HUES6 (cell line): ENCODE data around the gene EPS15.
"Not testable (repeated sequence)": the region's sequence is repeated elsewhere in the genome, so short reads cannot be mapped to it uniquely, and the experiment has no call there.

Source experiments
- H3K27ac ChIP-seq: 2 replicates; pipeline ENCODE4 v1.7.0; 2013; ENCODE audit warnings: low read depth, mild to moderate bottlenecking, low read length, inconsistent platforms
- H3K27me3 ChIP-seq: 2 replicates; pipeline ENCODE4 v1.6.1; 2013; ENCODE audit warnings: low read length; ENCODE audit not compliant: control insufficient read depth, insufficient read depth
- H3K36me3 ChIP-seq: 2 replicates; pipeline ENCODE4 v1.6.1; 2013; ENCODE audit warnings: low read length; ENCODE audit not compliant: control insufficient read depth, insufficient read depth
- H3K4me1 ChIP-seq: 2 replicates; pipeline ENCODE4 v1.6.1; 2013; ENCODE audit warnings: low read length; ENCODE audit not compliant: control insufficient read depth, insufficient read depth
- H3K4me3 ChIP-seq: 2 replicates; pipeline ENCODE4 v1.5.1; 2013; ENCODE audit warnings: low read depth, low read length
- H3K9ac ChIP-seq: one replicate; pipeline ENCODE4 v1.6.1; 2013; ENCODE audit warnings: mild to moderate bottlenecking, low read length
- H3K9me3 ChIP-seq: 2 replicates; pipeline ENCODE4 v1.6.1; 2013; ENCODE audit warnings: low read depth, low read length; ENCODE audit not compliant: control insufficient read depth, insufficient read depth

Gene EPS15

DNA sequence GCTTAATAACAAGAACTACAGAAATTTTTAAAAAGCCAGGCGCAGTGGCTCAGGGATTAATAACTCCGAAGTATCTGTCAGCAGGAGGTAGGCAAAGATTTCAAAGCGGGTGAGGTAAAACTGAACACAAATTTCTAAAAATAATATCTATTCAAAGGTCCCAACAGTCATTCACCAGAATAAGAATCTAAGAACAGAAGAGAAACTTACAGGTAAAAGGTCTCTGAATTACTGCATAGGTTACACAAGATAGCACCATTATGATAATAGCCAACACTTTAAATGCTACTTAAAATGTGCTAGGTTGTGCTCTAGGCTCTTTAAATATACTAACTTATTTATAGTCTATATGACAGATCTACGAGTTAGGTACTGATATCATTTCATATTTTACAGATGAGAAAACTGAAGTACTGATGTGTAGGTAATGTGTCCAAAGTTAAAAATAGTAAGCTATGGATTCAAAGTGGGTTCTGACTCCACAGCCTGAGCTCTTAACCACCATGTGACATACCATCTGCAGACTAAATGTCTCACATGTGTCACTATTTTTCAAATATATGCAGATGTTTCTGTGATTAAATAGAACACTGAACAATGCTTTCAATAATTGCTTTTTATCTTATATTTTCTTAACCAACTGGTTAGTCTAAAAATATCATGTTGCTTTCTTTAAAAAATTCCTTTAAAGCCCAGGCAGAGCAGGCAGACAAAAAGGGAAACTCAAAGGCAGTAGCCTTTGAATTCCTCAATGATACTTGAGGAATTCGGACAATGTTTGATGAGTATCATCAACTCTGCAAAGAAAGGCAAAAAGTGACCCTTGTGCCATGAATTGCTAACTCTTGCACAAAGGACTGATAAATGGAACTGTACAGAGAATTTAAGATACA, 108.3 kb downstream of the EPS15 start:
- H3K27me3 ChIP-seq: no peaks in the 10 kb centered on the region
- H3K9ac ChIP-seq: no peak overlapping the region
- H3K4me3 ChIP-seq: no peak overlapping the region
- no peaks in the 10 kb centered on the region for H3K4me1 ChIP-seq
- H3K27ac ChIP-seq: no peak overlapping the region
- H3K9me3 ChIP-seq: no peaks in the 10 kb centered on the region
- peaks cover 36% of the 10 kb centered on the region for H3K36me3 ChIP-seq

DNA sequence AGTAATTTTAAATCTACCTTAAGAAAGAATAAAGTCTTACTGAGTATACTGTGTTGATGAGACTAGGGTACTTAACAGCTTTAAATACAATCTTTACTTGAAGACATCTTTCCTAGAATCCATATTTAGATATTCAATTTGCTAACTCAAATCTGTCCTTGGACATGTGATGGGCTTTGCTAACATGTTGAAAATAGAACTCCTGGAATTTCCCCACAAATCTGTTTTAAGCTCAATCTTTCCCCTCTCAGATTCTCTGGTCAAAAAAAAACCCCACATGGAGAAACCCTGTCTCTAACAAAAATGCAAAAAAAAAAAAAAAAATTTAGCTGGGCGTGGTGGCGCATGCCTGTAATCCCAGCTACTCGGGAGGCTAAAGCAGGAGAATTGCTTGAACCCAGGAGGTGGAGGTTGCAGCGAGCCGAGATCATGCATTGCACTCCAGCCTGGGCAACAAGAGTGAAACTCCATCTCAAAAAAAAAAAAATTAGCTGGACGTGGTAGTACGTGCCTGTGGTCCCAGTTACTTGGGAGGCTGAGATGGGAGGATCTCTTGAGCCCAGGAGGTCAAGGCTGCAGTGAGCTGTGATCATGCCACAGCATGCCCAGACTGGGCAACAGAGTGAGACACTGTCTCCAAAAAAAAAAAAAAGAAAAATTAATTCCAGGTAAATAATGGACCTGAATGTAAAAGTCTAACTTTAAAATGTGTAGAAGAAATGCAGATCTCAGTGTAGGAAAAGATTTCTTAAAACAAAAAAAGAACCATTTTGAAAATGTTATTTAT, 109.1 kb downstream of the EPS15 start:
- not testable (repeated sequence) for H3K4me1 ChIP-seq, H3K27me3 ChIP-seq, H3K9me3 ChIP-seq, H3K9ac ChIP-seq, H3K4me3 ChIP-seq, H3K27ac ChIP-seq
- peaks cover 43% of the 10 kb centered on the region for H3K36me3 ChIP-seq

DNA sequence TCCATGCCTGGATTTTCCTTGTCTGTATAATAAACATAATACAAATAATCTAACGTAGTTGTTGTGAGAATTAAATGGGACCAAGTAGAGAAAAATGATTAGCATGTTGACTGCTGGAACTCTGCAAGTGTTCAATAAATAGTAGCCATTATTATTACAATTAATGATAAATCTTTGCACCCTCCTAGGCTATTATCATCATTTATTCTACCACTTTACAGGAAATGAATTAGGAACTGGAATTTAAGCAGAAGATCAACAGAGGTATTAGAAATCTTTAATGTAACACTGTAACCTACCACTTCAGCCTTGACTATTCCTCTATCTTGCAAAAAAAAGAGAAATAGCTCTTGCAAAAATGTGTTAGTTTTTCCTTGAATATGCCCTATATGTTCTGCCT, 126.8 kb downstream of the EPS15 start:
- Histone ChIP-seq H3K9me3 (no peaks in the 10 kb centered on the region), H3K9ac (no peak overlapping the region), H3K4me3 (no peak overlapping the region), H3K27me3 (no peaks in the 10 kb centered on the region), H3K36me3 (peaks cover 13% of the 10 kb centered on the region), H3K4me1 (no peaks in the 10 kb centered on the region), H3K27ac (no peak overlapping the region)

DNA sequence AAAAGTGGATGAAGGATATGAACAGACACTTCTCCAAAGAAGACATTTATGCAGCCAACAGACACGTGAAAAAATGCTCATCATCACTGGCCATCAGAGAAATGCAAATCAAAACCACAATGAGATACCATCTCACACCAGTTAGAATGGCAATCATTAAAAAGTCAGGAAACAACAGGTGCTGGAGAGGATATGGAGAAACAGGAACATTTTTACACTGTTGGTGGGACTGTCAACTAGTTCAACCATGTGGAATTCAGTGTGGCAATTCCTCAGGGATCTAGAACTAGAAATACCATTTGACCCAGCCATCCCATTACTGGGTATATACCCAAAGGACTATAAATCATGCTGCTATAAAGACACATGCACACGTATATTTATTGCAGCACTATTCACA, 128.4 kb downstream of the EPS15 start:
- not testable (repeated sequence) for H3K27me3 ChIP-seq, H3K4me3 ChIP-seq, H3K27ac ChIP-seq, H3K36me3 ChIP-seq, H3K4me1 ChIP-seq, H3K9me3 ChIP-seq, H3K9ac ChIP-seq

DNA sequence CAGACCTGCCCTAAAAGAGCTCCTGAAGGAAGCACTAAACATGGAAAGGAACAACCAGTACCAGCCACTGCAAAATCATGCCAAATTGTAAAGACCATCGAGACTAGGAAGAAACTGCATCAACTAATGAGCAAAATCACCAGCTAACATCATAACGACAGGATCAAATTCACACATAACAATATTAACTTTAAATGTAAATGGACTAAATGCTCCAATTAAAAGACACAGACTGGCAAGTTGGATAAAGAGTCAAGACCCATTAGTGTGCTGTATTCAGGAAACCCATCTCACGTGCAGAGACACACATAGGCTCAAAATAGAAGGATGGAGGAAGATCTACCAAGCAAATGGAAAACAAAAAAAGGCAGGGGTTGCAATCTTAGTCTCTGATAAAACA, 131.8 kb downstream of the EPS15 start:
- peaks cover 15% of the 10 kb centered on the region for H3K36me3 ChIP-seq
- H3K27me3 ChIP-seq, H3K4me1 ChIP-seq, H3K9ac ChIP-seq, H3K4me3 ChIP-seq, H3K27ac ChIP-seq: not testable (repeated sequence)
- H3K9me3 ChIP-seq: peaks cover 17% of the 10 kb centered on the region; the same call in 1 of the 2 replicates

DNA sequence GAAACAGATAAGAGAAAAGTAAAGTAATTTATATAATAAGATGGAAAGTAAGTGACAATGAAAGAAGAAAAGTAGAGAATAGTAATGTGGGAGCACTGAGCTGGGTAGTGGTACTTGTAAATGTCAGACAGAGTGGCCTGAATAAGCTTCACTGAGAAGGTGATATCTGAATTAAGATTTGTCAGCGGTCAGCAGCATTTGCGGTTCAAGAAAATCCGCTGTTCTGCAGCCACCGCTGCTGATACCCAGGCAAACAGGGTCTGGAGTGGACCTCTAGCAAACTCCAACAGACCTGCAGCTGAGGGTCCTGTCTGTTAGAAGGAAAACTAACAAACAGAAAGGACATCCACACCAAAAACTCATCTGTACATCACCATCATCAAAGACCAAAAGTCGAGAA, 132.8 kb downstream of the EPS15 start:
- not testable (repeated sequence) for H3K4me1 ChIP-seq, H3K36me3 ChIP-seq, H3K4me3 ChIP-seq, H3K9ac ChIP-seq, H3K27ac ChIP-seq, H3K27me3 ChIP-seq
- H3K9me3 ChIP-seq: peaks cover 17% of the 10 kb centered on the region; the same call in 1 of the 2 replicates

DNA sequence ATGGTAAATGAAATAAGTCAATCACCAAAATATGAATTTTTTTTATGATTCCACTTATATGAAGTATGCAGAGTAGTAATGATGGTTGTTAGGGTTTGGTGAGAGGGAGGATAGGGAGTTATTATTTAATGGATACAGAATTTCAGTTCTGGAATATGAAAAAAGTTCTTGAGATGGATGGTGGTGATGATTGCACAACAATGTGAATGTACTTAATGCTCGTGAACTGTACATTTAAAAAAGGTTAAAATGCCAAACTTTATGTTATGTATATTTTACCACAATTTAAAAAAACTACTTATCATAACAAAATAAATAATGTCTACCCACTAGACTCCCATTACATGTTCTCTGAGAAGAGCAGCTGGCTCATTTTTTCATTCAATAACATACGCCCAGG, 133.3 kb downstream of the EPS15 start:
- H3K4me3 ChIP-seq: no peak overlapping the region
- H3K36me3 ChIP-seq: peaks cover 10% of the 10 kb centered on the region
- no peaks in the 10 kb centered on the region for H3K4me1 ChIP-seq
- no peaks in the 10 kb centered on the region for H3K27me3 ChIP-seq
- no peak overlapping the region for H3K9ac ChIP-seq
- peaks cover 17% of the 10 kb centered on the region; the same call in 1 of the 2 replicates for H3K9me3 ChIP-seq
- H3K27ac ChIP-seq: no peak overlapping the region

DNA sequence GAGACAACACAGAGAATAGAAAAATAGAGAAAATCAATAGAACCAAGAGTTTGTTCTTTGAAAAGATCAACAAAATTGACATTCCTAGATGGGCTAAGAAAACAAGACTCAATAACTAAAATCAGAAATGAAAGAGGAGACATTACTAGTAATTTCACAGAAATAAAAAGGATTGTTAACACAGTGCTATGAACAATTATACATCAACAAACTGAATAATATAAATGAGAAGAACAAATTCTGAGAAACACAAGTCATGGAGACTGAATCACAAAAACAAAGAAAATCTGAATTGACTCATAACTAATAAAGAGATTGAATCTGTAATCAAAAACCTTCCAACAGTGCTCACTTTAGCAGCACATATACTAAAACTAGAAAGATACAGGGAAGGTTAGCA, 137.1 kb downstream of the EPS15 start:
- Histone ChIP-seq H3K9ac (no peak overlapping the region), H3K4me1 (no peaks in the 10 kb centered on the region), H3K36me3 (peaks cover 14% of the 10 kb centered on the region), H3K9me3 (peaks cover 17% of the 10 kb centered on the region; the same call in 1 of the 2 replicates), H3K27me3 (no peaks in the 10 kb centered on the region), H3K27ac (no peak overlapping the region), H3K4me3 (no peak overlapping the region)

DNA sequence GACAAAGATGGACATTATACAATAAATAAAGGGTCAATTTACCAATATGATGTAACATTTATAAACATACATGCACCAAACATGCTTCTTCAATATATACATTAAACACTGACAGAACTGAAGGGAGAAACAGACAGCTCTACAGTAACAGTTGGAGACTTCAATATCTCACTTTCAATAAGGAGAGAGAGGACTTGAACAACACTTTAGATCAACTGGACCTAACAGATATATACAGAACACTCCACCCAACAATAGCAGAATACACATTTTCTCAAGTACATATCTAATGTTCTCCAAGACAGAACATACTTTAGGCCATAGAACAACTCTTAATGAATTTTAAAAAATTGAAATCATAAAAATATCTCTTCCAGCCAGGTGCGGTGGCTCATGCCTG, 138.1 kb downstream of the EPS15 start:
- Histone ChIP-seq H3K36me3 (peaks cover 14% of the 10 kb centered on the region), H3K27me3 (no peaks in the 10 kb centered on the region), H3K9ac (no peak overlapping the region), H3K27ac (no peak overlapping the region), H3K4me1 (no peaks in the 10 kb centered on the region), H3K4me3 (no peak overlapping the region), H3K9me3 (peaks cover 17% of the 10 kb centered on the region; the same call in 1 of the 2 replicates)

DNA sequence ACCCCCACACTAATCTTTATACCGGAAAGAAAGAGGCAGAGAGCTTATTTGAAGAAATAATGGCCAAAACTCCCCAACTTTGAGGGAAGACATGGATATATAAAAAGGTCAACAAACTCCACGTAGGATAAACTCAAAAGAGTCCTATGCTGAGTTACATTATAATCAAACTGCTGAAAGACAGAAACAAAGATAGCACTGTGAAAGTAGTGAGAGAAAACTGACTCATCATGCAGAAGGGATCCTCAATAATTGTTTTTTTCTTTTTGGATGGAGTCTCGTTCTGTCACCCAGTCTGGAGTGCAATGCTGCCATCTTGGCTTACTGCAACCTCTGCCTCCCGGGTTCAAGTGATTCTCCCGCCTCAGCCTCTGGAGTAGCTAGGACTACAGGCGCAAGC, 140.2 kb downstream of the EPS15 start:
- Histone ChIP-seq H3K27ac (no peak overlapping the region), H3K27me3 (no peaks in the 10 kb centered on the region), H3K9ac (no peak overlapping the region), H3K4me3 (no peak overlapping the region), H3K36me3 (peaks cover 11% of the 10 kb centered on the region), H3K9me3 (0 out of 2 replicates have a peak, but pooled peaks cover 7% of the 10 kb centered on the region), H3K4me1 (no peaks in the 10 kb centered on the region)

DNA sequence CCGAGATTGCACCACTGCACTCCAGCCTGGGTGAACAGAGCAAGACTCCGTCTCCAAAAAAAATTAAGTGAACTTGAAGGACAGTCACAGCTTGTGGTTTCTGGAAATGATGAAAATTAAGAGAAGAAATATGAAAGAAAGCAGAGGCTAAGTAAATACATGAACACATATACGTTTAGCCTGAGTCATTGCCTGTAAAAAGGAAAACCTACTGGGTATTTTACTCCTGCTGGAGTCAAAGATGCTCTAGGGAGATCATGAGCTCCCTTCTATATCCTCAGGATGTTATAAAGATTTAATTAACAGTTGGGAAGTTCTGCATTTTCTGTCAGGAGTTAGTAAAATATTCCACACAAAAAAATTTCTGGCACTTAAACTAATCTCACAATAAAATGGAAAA, 145.2 kb downstream of the EPS15 start:
- Histone ChIP-seq H3K27ac (no peak overlapping the region), H3K4me1 (no peaks in the 10 kb centered on the region), H3K9me3 (no peaks in the 10 kb centered on the region), H3K4me3 (no peak overlapping the region), H3K27me3 (no peaks in the 10 kb centered on the region), H3K36me3 (peaks cover 10% of the 10 kb centered on the region), H3K9ac (no peak overlapping the region)
